NCI-H446 (cell line): Measurements from ENCODE around the gene AHSP.
"Not testable (repeated sequence)": the region's sequence is repeated elsewhere in the genome, so short reads cannot be mapped to it uniquely, and the experiment has no call there.

ENCODE experiments used
- DNase-seq, 2 experiments: peaks; one replicate each; lab custom pipeline; 2025; lab: John Stamatoyannopoulos, UW

The AHSP gene

GRCh38 chr16:31531096-31531495 is 3.4 kb downstream of the AHSP start:
- DNase-seq = no peak

- no peak for DNase-seq
These were observed 4.4 kb downstream of the AHSP start for GRCh38 chr16:31532120-31532519.

GRCh38 chr16:31532896-31533295 is 5.2 kb downstream of the AHSP start:
- DNase-seq = no peak

- DNase-seq = no peak
These were observed 8.0 kb downstream of the AHSP start for GRCh38 chr16:31535737-31536136.

- no peak for DNase-seq
These were observed 9.2 kb downstream of the AHSP start for GRCh38 chr16:31536804-31537361.

GRCh38 chr16:31537362-31538242 is 9.9 kb downstream of the AHSP start:
- no peak for DNase-seq

GRCh38 chr16:31538243-31538598 is 10.5 kb downstream of the AHSP start:
- DNase-seq = not testable (repeated sequence)

GRCh38 chr16:31539762-31540161 is 12.1 kb downstream of the AHSP start:
- DNase-seq = not testable (repeated sequence)

GRCh38 chr16:31542763-31543162 is 15.1 kb downstream of the AHSP start:
- no peak for DNase-seq

GRCh38 chr16:31561426-31562233 is 33.9 kb downstream of the AHSP start:
- no peak for DNase-seq

- no peak for DNase-seq
These were observed 41.1 kb downstream of the AHSP start for GRCh38 chr16:31568577-31569359.

GRCh38 chr16:31569360-31569717 is 41.6 kb downstream of the AHSP start:
- DNase-seq = no peak

- DNase-seq = no peak
These were observed 45.1 kb downstream of the AHSP start for GRCh38 chr16:31572821-31573220.

GRCh38 chr16:31574159-31574558 is 46.5 kb downstream of the AHSP start:
- not testable (repeated sequence) for DNase-seq

- no peak for DNase-seq
These were observed 49.7 kb downstream of the AHSP start for GRCh38 chr16:31577411-31577810.
